Measurements from ENCODE around the gene LENG8. TPM values are rescaled to one million over a fixed set of nuclear protein-coding genes. Genes with fewer than 3 reads are reported as not detected.

Gene LENG8
- total and polyA plus RNA-seq, 10 of the 15 experiments (the other 5 are each of a cell fraction or from before 2014, with no cell fraction given): 2.3 to 145 (median 34.4) TPM

GRCh38 chr19:54448774-54449700, at the start of gene LENG8 (continued):
- no peak; the same call in 1 of the 2 replicates for TF ChIP-seq ZNF592 (IDR thresholded peaks at IDR 0.05)
- TF ChIP-seq CREM (IDR thresholded peaks at IDR 0.05; ENCODE audit: low read depth): peak; percentile 97
- no peak for TF ChIP-seq SMAD1 (IDR thresholded peaks at IDR 0.05; ENCODE audit: low read depth, partially characterized antibody)
- TF ChIP-seq ZNF687 (IDR thresholded peaks at IDR 0.05): peak; percentile 99
- peak; percentile 99 for TF ChIP-seq SRF (IDR thresholded peaks at IDR 0.05; ENCODE audit: low read depth in 2 of 2, low read length in 2 of 2)
- TF ChIP-seq HDAC2 (IDR thresholded peaks at IDR 0.05): no peak
- TF ChIP-seq EGR1 (IDR thresholded peaks at IDR 0.05; ENCODE audit: borderline replicate concordance in 1 of 2, low read depth in 2 of 2, low read length in 2 of 2): peak; percentile 94 to 97
- TF ChIP-seq SUZ12 (IDR thresholded peaks at IDR 0.05; ENCODE audit: unreplicated experiment): no peak
- peak; percentile 26; the same call in 1 of the 2 replicates for TF ChIP-seq TCF12 (IDR thresholded peaks at IDR 0.05; ENCODE audit: low read depth, low read length)
- TF ChIP-seq ZZZ3 (IDR thresholded peaks at IDR 0.05; ENCODE audit: control insufficient read depth, insufficient read length, low read depth): no peak
- peak; percentile 95 for TF ChIP-seq POLR2AphosphoS5 (IDR thresholded peaks at IDR 0.05; ENCODE audit: low read length)
- no peak for TF ChIP-seq KDM1A (IDR thresholded peaks at IDR 0.05; ENCODE audit: borderline replicate concordance)
- peak; percentile 5; the same call in 1 of the 2 replicates for TF ChIP-seq BRCA1 (IDR thresholded peaks at IDR 0.05; ENCODE audit: low read depth, low read length)
- 0 out of 2 replicates have a peak, but pooled peaks have one; percentile 10 for TF ChIP-seq REST (IDR thresholded peaks at IDR 0.05; ENCODE audit: low read depth, low read length)
- TF ChIP-seq TAF1 (IDR thresholded peaks at IDR 0.05; ENCODE audit: borderline replicate concordance, low read depth, low read length): peak; percentile 79; the same call in 1 of the 2 replicates
- TF ChIP-seq ZSCAN29 (IDR thresholded peaks at IDR 0.05): peak; percentile 64; the same call in 1 of the 2 replicates

All from GM12878 (cell line).